ENCODE measurements around the gene PLIN4. TPM values are rescaled to one million over a fixed set of nuclear protein-coding genes. Genes with fewer than 3 reads are reported as not detected.

Gene PLIN4
- total and polyA plus RNA-seq, 2 donors (not counting 3 experiments of a cell fraction or from before 2014, with no cell fraction given): 0.01 TPM; not detected in 1

DNA sequence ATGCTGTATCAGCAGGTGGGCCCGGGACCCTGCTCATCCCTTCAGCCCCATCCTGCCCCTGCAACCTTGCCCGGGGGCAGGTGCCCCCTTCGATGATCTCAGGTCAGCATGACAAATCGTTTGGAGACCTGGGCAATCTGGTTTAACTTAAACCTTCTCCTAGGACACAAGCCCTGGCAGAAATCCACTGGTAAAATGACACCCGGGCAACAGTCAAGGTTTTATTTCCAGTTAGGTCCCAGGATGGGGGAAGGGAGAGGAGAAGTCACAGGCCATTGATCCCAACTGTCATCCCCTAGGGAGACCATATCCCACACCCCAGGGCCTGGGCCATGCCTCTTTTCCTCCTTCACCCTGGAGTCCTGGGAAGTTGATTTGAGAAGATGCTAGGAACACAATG is 18.5 kb upstream of the PLIN4 start:
- no TSS peak for BruUV-seq (replicated peaks)
- Histone ChIP-seq H3K4me2 (ENCODE audit: insufficient read depth, low read length) (no peak overlapping the region), H3K36me3 (ENCODE audit: control insufficient read depth in 2 of 2, extremely low read depth in 1 of 2, insufficient read depth in 2 of 2, low read length in 2 of 2) (no peaks in the 10 kb centered on the region), H3K9me3 (replicated peaks; ENCODE audit: control insufficient read depth, insufficient read depth, low read length) (no peaks in the 10 kb centered on the region), H3K27ac (ENCODE audit: insufficient read depth, low read depth, low read length) (no peak overlapping the region), H2AFZ (ENCODE audit: low read depth, low read length) (no peak overlapping the region), H3K79me2 (ENCODE audit: control insufficient read depth, insufficient read depth, low read length) (no peaks in the 10 kb centered on the region), H4K20me1 (replicated peaks; ENCODE audit: control insufficient read depth, extremely low read depth, insufficient read depth, low read length) (no peaks in the 10 kb centered on the region), H3K27me3 (ENCODE audit: control insufficient read depth in 2 of 2, insufficient read depth in 2 of 2, low read length in 2 of 2) (no peaks in the 10 kb centered on the region), H3K4me3 (replicated peaks in 1 of 3; ENCODE audit: insufficient read depth in 1 of 3, low read depth in 1 of 3, low read length in 3 of 3) (no peak overlapping the region), H3K4me1 (ENCODE audit: control insufficient read depth, extremely low read depth, insufficient read depth, low read length) (peaks cover 11% of the 10 kb centered on the region), H3K9ac (replicated peaks; ENCODE audit: extremely low read depth, insufficient read depth, low read length) (no peak overlapping the region), H3K9me1 (replicated peaks; ENCODE audit: control insufficient read depth, extremely low read depth, insufficient read depth, low read length) (no peaks in the 10 kb centered on the region)
- dilution Hi-C loops (cut with MboI; ENCODE audit: extremely low pct_ligation_motif_present, low sequenced_read_pairs): no loop called here
- intact Hi-C loops (cut with micrococcal nuclease): no loop called here
- FAIRE-seq (no peak), DNase-seq (ENCODE audit: low read depth, low spot score) (no peak)
- POLR2A ChIA-PET: no interaction called here
- no peak for TF ChIP-seq FOS (IDR thresholded peaks at IDR 0.05; ENCODE audit: borderline replicate concordance, insufficient read depth, low read length)
- TF ChIP-seq MYC (IDR thresholded peaks at IDR 0.05; ENCODE audit: low read depth, low read length): no peak
- TF ChIP-seq POLR2AphosphoS5 (IDR thresholded peaks at IDR 0.05; ENCODE audit: insufficient read depth, low read depth, low read length): no peak
- no peak for TF ChIP-seq JUN (IDR thresholded peaks at IDR 0.05; ENCODE audit: borderline replicate concordance, insufficient read depth, insufficient read length, low read depth)
- TF ChIP-seq CTCF (IDR thresholded peaks at IDR 0.05; ENCODE audit: extremely low read depth in 1 of 2, insufficient read depth in 1 of 2, low read depth in 1 of 2, low read length in 2 of 2): no peak
- TF ChIP-seq GATA2 (IDR thresholded peaks at IDR 0.05; ENCODE audit: insufficient read depth, insufficient read length, low read depth, low read length): no peak
- no peak for TF ChIP-seq POLR2A (IDR thresholded peaks at IDR 0.05; ENCODE audit: low read depth, low read length)
- TF ChIP-seq MAX (IDR thresholded peaks at IDR 0.05; ENCODE audit: insufficient read depth, insufficient read length): no peak
- no peak for TF ChIP-seq EZH2 (IDR thresholded peaks at IDR 0.05; ENCODE audit: borderline replicate concordance, low read depth, low read length, severe bottlenecking)
- CTCF ChIA-PET: interaction anchor here (4.1 kb wide), 1 partner anchor 13 kb away, joined by 92 read pairs; no protein-coding TSS in a partner anchor
